ENCODE measurements around the gene PARD3.

- TF ChIP-seq CTCF (IDR thresholded peaks at IDR 0.05; ENCODE audit: borderline replicate concordance, extremely low read depth, low read length, poor library complexity, severe bottlenecking) (no peak), EZH2 (IDR thresholded peaks at IDR 0.05; ENCODE audit: borderline replicate concordance, low read depth, low read length, severe bottlenecking) (no peak)
These were observed 271.4 kb downstream of the PARD3 start for GRCh38 chr10:34543716-34544115.
